ENCODE results near the gene FAM53B. TPM values are rescaled to one million over a fixed set of nuclear protein-coding genes. Genes with fewer than 3 reads are reported as not detected.

FAM53B gene
- total RNA-seq, 1 experiment from 2014 or later, result 13.7 TPM

GRCh38 chr10:124594240-124594639, 149.9 kb downstream of the FAM53B start:
- no peak overlapping the region for H3K4me3 ChIP-seq (ENCODE audit: low read depth, low read length)
- Mint-ChIP-seq H3K9me3 (ENCODE audit: unreplicated experiment) (no peaks in the 10 kb centered on the region), H3K27me3 (ENCODE audit: insufficient read depth, unreplicated experiment) (no peaks in the 10 kb centered on the region), H3K27ac (ENCODE audit: unreplicated experiment) (no peak overlapping the region), H3K4me3 (ENCODE audit: unreplicated experiment) (no peak overlapping the region), H3K36me3 (ENCODE audit: insufficient read depth, unreplicated experiment) (no peaks in the 10 kb centered on the region), H3K4me1 (ENCODE audit: low read depth, unreplicated experiment) (no peaks in the 10 kb centered on the region)
- no TSS peak for BruUV-seq (replicated peaks)
- H3K4me1 ChIP-seq, result peaks cover 10% of the 10 kb centered on the region
- CTCF ChIA-PET, result interaction anchor here (0.7 kb wide), 1 partner anchor 401 kb away, joined by 4 read pairs; no protein-coding TSS in a partner anchor
- H3K27me3 ChIP-seq (replicated peaks; ENCODE audit: control insufficient read depth, insufficient read depth, low read length), result no peaks in the 10 kb centered on the region
- intact Hi-C loops (cut with micrococcal nuclease; ENCODE audit: unreplicated experiment), result no loop called here
- no peak for TF ChIP-seq CTCF (IDR thresholded peaks at IDR 0.05; ENCODE audit: insufficient read depth in 1 of 2, low read depth in 1 of 2, low read length in 1 of 2, severe bottlenecking in 1 of 2, unreplicated experiment in 1 of 2)
- POLR2A ChIA-PET, result no interaction called here
- no peaks in the 10 kb centered on the region for H3K36me3 ChIP-seq (ENCODE audit: control insufficient read depth, insufficient read depth, low read length)
- DNase-seq, result no peak
- H3K9me3 ChIP-seq, result no peaks in the 10 kb centered on the region

- H3K27me3 Mint-ChIP-seq (ENCODE audit: insufficient read depth, unreplicated experiment), result no peaks in the 10 kb centered on the region
- CTCF ChIA-PET, result interaction anchor here (0.7 kb wide), 1 partner anchor 400 kb away, joined by 4 read pairs; no protein-coding TSS in a partner anchor
- no peak overlapping the region for H3K4me3 ChIP-seq (ENCODE audit: low read depth, low read length)
- H3K4me1 Mint-ChIP-seq (ENCODE audit: low read depth, unreplicated experiment), result no peaks in the 10 kb centered on the region
- H3K4me1 ChIP-seq, result peaks cover 17% of the 10 kb centered on the region
- POLR2A ChIA-PET, result no interaction called here
- no peak for DNase-seq
- TF ChIP-seq CTCF (IDR thresholded peaks at IDR 0.05; ENCODE audit: insufficient read depth in 1 of 2, low read depth in 1 of 2, low read length in 1 of 2, severe bottlenecking in 1 of 2, unreplicated experiment in 1 of 2), result no peak
- intact Hi-C loops (cut with micrococcal nuclease; ENCODE audit: unreplicated experiment), result no loop called here
- no peak overlapping the region for H3K27ac Mint-ChIP-seq (ENCODE audit: unreplicated experiment)
- no peaks in the 10 kb centered on the region for H3K9me3 Mint-ChIP-seq (ENCODE audit: unreplicated experiment)
- H3K4me3 Mint-ChIP-seq (ENCODE audit: unreplicated experiment), result no peak overlapping the region
- H3K36me3 ChIP-seq (ENCODE audit: control insufficient read depth, insufficient read depth, low read length), result no peaks in the 10 kb centered on the region
- H3K27me3 ChIP-seq (replicated peaks; ENCODE audit: control insufficient read depth, insufficient read depth, low read length), result no peaks in the 10 kb centered on the region
- H3K9me3 ChIP-seq, result no peaks in the 10 kb centered on the region
- BruUV-seq (replicated peaks), result no TSS peak
- no peaks in the 10 kb centered on the region for H3K36me3 Mint-ChIP-seq (ENCODE audit: insufficient read depth, unreplicated experiment)
These were observed 150.7 kb downstream of the FAM53B start for GRCh38 chr10:124593431-124593985.

GRCh38 chr10:124592736-124593430, 151.3 kb downstream of the FAM53B start:
- Histone ChIP-seq H3K27me3 (replicated peaks; ENCODE audit: control insufficient read depth, insufficient read depth, low read length) (no peaks in the 10 kb centered on the region), H3K4me1 (peaks cover 21% of the 10 kb centered on the region), H3K4me3 (ENCODE audit: low read depth, low read length) (no peak overlapping the region), H3K9me3 (no peaks in the 10 kb centered on the region), H3K36me3 (ENCODE audit: control insufficient read depth, insufficient read depth, low read length) (no peaks in the 10 kb centered on the region)
- CTCF ChIA-PET, result no interaction called here
- intact Hi-C loops (cut with micrococcal nuclease; ENCODE audit: unreplicated experiment), result no loop called here
- peak in 1 of 2 experiments; percentile 15 for DNase-seq
- BruUV-seq (replicated peaks), result no TSS peak
- Mint-ChIP-seq H3K27ac (ENCODE audit: unreplicated experiment) (no peak overlapping the region), H3K9me3 (ENCODE audit: unreplicated experiment) (no peaks in the 10 kb centered on the region), H3K36me3 (ENCODE audit: insufficient read depth, unreplicated experiment) (no peaks in the 10 kb centered on the region), H3K4me1 (ENCODE audit: low read depth, unreplicated experiment) (no peaks in the 10 kb centered on the region), H3K27me3 (ENCODE audit: insufficient read depth, unreplicated experiment) (no peaks in the 10 kb centered on the region), H3K4me3 (ENCODE audit: unreplicated experiment) (no peak overlapping the region)
- no peak for TF ChIP-seq CTCF (IDR thresholded peaks at IDR 0.05; ENCODE audit: insufficient read depth in 1 of 2, low read depth in 1 of 2, low read length in 1 of 2, severe bottlenecking in 1 of 2, unreplicated experiment in 1 of 2)
- POLR2A ChIA-PET, result no interaction called here
